Epithelial cell of prostate (primary cell): ENCODE measurements around the gene STT3B.

Source experiments
- DNase-seq: peaks from one replicate; pipeline ENCODE4 v3.0.0-alpha.2; 2011; ENCODE audit warnings: low read depth, low spot score
- H3K27ac ChIP-seq: fragments of 450-650 bp; 2 replicates; pipeline ENCODE4 v1.5.1; 2017; ENCODE audit warnings: mild to moderate bottlenecking

STT3B gene

GRCh38 chr3:31546162-31546561, 13.4 kb downstream of the STT3B start:
- DNase-seq = no peak
- H3K27ac ChIP-seq = peak overlapping the region; percentile 45

DNA sequence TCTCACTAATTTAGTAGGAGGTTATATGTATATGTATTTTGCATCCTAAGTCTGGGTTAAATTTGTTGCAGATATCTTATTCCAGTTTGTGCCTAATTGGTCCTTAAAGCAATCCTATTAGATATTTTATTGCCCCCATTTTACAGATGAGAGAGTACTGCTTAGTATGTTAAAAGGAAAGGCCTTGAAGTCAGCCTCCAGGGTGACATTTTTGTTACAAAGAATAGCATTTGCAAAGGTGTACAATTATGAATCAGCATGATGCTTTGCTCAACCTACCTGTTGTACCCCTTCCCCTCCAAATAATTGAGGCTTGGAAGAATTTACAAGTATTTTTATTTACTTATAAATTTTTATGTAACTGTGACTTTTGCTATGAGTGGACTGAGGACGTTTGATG, 14.0 kb downstream of the STT3B start:
- no peak for DNase-seq
- peak overlapping the region; percentile 45 for H3K27ac ChIP-seq

DNA sequence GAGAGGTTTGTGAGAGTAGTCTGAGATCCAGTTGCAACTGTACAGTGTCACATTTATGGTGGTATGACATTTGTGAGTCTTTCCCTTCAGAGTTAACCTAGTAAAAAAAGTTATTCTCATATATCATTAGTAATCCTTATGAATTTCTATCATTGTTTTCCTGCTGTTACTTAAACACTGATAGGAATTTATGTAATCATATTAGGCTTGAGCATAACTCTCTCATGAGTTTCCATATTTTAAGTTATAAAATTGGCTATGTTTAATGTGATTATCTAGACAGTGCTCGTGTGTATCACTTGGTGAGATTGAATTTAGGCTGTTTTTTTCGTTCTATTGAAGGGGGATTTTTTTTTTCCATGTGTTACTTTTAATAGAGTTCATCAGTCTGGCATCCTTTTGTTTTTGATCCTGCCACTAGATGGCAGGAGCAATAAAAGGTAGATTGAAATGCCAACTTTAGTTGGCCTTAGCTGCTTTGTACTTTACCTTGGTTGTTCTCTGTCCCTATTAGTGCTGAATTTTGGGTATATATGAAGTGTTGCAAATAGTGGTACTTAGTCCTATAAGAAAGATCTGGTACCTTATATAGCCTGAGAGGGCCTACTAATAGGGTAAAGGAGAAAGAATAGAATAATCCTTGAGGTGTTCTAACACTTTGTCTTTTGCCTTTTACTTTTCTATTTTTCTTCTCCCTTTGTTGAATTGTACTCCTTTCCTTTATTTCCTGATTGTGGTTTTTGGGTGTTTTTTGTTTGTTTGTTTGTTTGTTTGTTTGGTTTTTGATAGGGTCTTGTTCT, 17.9 kb downstream of the STT3B start:
- no peak for DNase-seq
- no peak overlapping the region for H3K27ac ChIP-seq

DNA sequence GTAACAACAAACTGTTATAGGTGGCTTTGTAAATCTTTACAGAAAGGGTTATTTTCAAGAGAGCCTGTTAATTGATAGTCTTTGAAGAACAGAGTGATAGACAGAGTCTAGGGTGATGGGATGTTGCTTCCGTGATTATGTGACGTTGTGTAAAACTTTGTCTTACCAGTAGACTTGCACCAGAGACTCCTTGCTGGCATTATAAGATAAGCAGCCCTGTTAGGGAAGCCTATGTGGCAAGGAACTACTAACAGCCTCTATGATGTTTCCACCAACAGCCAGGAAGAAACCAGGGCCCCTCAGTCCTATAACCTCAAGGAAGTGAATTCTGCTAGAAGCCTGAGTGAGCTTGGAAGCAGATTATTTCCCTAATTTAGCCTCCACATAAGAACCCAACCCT, 18.9 kb downstream of the STT3B start:
- no peak overlapping the region for H3K27ac ChIP-seq
- no peak for DNase-seq

DNA sequence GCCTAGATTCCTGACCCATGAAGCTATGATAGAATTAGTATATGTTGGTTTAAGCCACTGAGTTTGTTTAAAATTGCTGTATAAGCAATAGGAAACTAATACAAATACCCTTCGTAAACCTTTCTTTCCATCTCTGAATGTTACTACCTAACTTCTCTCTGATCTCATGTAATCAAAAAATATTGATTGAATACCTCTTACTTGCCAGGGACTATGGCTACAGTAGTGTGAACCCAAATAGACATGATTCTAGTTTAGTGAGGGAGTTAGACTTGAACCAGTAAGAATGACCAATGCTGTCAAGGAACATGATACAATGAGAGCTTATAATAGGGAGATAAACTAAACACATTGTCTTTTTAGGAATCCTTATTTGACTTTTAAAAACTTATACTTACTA, 19.4 kb downstream of the STT3B start:
- no peak for DNase-seq

GRCh38 chr3:31553258-31553657, 20.5 kb downstream of the STT3B start:
- DNase-seq = no peak
- no peak overlapping the region for H3K27ac ChIP-seq

More for the DNA sequence above, 19.4 kb downstream of the STT3B start:
- no peak overlapping the region for H3K27ac ChIP-seq

DNA sequence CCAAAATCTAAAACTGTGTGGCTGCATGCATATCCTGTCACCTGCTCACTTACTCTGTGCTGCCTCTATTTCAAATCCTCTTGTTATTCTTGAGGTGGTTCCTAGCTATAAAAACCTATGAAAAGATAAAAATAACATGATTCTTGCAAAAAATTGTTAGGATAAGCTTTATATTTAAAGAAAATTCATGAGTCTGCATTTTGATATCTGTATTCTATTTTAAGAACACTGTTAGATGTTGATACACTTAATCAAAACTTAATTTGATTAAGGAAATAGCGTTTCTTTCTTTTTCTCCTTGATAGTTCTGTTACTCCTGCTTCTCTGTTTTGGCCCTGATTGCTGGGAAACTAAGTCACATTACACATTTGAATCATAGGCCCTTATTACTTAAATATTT, 22.5 kb downstream of the STT3B start:
- DNase-seq = no peak
- no peak overlapping the region for H3K27ac ChIP-seq

- DNase-seq = no peak
Measured at GRCh38 chr3:31559872-31560534, 27.3 kb downstream of the STT3B start.

DNA sequence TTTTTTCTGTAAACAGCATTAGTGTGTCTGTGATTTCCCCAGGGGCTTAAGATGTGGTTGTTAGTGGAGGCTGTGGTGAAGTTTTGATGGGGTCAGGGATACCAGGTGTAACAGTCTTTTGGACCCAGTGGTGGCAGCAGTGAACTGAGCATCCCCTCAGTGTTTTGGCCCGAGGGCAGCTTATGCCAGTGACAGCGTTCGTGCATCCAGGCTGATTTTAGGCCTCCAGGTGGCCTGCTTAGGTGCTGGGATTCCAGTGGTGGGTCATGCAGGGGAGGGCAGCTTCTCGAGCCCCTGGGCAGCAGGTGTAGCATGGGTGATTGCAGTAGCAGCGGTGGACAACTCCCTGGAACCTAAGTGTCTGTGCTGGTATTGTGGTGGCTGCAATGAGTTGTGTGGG, 29.2 kb downstream of the STT3B start:
- DNase-seq = no peak
- H3K27ac ChIP-seq = no peak overlapping the region

More at GRCh38 chr3:31559872-31560534, 27.3 kb downstream of the STT3B start:
- H3K27ac ChIP-seq = no peak overlapping the region

- no peak overlapping the region for H3K27ac ChIP-seq
Measured at GRCh38 chr3:31562525-31562924, 29.8 kb downstream of the STT3B start.

GRCh38 chr3:31565288-31565687, 32.6 kb downstream of the STT3B start:
- DNase-seq = no peak
- H3K27ac ChIP-seq = no peak overlapping the region

More at GRCh38 chr3:31562525-31562924, 29.8 kb downstream of the STT3B start:
- no peak for DNase-seq

GRCh38 chr3:31567036-31567435, 34.3 kb downstream of the STT3B start:
- DNase-seq = no peak
- H3K27ac ChIP-seq = no peak overlapping the region

DNA sequence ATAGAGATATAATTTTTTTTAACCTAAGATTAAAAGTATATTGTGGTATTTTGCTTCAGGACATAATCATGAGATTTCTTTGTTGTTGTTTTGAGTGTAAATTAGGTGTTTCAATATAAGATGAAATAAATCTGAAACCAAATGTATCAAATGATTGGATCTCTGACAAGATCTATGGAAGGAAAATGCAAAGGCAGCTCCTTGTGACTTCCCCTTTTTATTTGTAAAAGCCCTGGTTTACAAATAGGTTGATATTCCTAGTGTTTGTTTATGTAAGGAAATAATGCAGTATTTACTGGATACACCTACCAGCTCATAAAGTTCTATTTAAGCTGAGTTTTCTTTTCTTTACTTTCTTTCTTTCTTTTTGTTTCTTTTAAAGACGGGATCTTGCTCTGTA, 35.9 kb downstream of the STT3B start:
- DNase-seq = no peak
- H3K27ac ChIP-seq = no peak overlapping the region

DNA sequence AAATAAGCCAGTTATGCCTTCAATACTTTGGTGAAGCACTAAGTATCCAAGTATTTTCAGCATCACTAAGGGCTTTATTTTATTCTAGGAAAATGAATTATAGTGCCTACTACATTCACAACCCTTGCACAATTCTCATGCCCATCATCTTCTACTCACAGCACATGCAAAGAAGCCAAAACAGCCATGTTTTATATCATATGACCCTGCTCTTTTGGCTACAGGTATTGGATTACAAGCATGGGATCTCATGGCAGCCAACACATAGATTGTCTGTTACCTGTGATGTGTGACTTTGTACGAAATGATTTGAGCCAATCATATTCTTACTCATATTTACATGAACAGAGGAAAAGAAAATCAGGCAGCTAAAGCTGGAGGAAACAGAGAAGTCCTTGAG, 38.6 kb downstream of the STT3B start:
- DNase-seq = no peak
- no peak overlapping the region for H3K27ac ChIP-seq

GRCh38 chr3:31572236-31573004, 39.7 kb downstream of the STT3B start:
- no peak overlapping the region for H3K27ac ChIP-seq
- no peak for DNase-seq

GRCh38 chr3:31573036-31573779, 40.5 kb downstream of the STT3B start:
- H3K27ac ChIP-seq = no peak overlapping the region
- no peak for DNase-seq

- DNase-seq = no peak
- H3K27ac ChIP-seq = no peak overlapping the region
Measured at GRCh38 chr3:31575448-31575847, 42.7 kb downstream of the STT3B start.

DNA sequence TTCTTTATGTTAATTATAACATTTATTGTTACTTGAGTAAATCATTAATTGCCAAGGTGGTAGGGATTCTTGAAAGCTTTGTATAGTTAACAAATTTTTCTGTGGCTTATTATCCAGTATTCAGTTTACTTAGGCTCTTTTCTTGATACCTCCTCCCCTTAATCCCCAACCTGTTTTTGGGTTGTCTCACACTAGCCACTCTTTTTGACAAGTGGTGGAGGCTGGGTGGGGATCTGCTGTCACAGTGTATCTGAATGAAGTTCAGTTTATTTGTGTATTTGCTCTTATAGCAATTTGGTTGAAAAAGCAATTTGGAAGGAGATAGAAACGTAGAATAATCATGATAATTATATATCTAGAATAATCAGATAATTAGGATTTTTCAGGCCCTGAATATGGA, 43.8 kb downstream of the STT3B start:
- DNase-seq = no peak
- no peak overlapping the region for H3K27ac ChIP-seq

GRCh38 chr3:31577232-31577631, 44.5 kb downstream of the STT3B start:
- H3K27ac ChIP-seq = no peak overlapping the region
- DNase-seq = no peak

DNA sequence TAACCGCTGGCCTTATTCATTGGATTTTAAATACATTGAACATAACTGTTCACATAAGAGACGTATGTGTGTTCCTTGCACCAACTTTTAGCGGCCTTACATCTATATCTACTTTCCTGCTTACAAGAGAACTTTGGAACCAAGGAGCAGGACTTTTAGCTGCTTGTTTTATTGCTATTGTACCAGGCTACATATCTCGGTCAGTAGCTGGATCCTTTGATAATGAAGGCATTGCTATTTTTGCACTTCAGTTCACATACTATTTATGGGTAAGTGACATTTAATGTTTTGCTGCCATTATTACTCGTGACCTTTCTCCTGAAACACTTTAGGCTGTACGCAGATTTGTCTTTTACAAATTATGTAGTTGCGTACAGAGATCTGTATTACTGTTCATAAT, 47.1 kb downstream of the STT3B start:
- DNase-seq = no peak
- no peak overlapping the region for H3K27ac ChIP-seq
